IMR-90 (cell line): ENCODE results near the gene PROK2.

Experiments used
- BHLHE40 ChIP-seq: fragments of 150-350 bp; IDR thresholded peaks from 2 replicates; pipeline ENCODE4 v1.6.1; 2016; ENCODE audit warnings: mild to moderate bottlenecking, low read depth, low read length
- CHD1 ChIP-seq: IDR thresholded peaks from 2 replicates; pipeline ENCODE4 v1.6.1; 2012; ENCODE audit warnings: low read depth, low read length, improper control_type of control experiment
- FOS ChIP-seq: fragments of 150-350 bp; IDR thresholded peaks from 2 replicates; pipeline ENCODE4 v1.6.1; 2016; ENCODE audit warnings: low read depth, low read length
- MXI1 ChIP-seq: IDR thresholded peaks from 2 replicates; pipeline ENCODE4 v1.6.1; 2012; ENCODE audit warnings: low read depth, mild to moderate bottlenecking, low read length, moderate library complexity, borderline replicate concordance
- POLR2A ChIP-seq: IDR thresholded peaks from 2 replicates; pipeline ENCODE4 v1.6.1; 2012; ENCODE audit warnings: mild to moderate bottlenecking, low read depth, low read length
- RFX5 ChIP-seq: IDR thresholded peaks from 2 replicates; pipeline ENCODE4 v1.8.0; 2012; ENCODE audit warnings: low read depth, mild to moderate bottlenecking, low read length, moderate library complexity
- TF ChIP-seq, protein P1 (sequence below): conservative IDR thresholded peaks from 2 replicates; pipeline ENCODE4 v1.5.1; 2012; ENCODE audit warnings: mild to moderate bottlenecking, low read depth, low read length, improper control_type of control experiment
- TF ChIP-seq, protein P2 (sequence below): fragments of 150-350 bp; IDR thresholded peaks from 2 replicates; pipeline ENCODE4 v1.6.1; 2016; ENCODE audit warnings: low read depth, mild to moderate bottlenecking, low read length, moderate library complexity, borderline replicate concordance

DNA sequence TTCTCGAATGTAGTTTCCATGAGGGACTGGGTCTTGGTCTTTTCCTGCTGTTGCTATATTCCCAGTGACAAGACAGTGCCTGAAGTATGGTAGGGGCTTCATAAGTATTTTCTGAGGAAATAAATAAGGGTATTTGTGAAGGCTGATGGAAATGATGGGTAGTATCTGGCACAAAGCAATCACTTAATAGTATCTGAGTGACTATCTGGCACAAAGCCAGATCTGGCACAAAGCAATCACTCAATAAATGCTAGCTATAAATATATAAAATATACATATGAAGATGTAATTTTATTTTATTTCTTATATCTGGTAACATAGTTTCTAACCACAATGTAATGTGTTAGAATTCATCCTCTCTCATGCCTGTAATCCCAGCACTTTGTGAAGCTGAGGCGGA is 20.7 kb upstream of the PROK2 start:
- TF ChIP-seq CHD1 (no peak), MXI1 (no peak), BHLHE40 (no peak), RFX5 (no peak), POLR2A (no peak), FOS (no peak)
- TF ChIP-seq, protein P1, sequence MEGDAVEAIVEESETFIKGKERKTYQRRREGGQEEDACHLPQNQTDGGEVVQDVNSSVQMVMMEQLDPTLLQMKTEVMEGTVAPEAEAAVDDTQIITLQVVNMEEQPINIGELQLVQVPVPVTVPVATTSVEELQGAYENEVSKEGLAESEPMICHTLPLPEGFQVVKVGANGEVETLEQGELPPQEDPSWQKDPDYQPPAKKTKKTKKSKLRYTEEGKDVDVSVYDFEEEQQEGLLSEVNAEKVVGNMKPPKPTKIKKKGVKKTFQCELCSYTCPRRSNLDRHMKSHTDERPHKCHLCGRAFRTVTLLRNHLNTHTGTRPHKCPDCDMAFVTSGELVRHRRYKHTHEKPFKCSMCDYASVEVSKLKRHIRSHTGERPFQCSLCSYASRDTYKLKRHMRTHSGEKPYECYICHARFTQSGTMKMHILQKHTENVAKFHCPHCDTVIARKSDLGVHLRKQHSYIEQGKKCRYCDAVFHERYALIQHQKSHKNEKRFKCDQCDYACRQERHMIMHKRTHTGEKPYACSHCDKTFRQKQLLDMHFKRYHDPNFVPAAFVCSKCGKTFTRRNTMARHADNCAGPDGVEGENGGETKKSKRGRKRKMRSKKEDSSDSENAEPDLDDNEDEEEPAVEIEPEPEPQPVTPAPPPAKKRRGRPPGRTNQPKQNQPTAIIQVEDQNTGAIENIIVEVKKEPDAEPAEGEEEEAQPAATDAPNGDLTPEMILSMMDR = no peak
- TF ChIP-seq, protein P2, sequence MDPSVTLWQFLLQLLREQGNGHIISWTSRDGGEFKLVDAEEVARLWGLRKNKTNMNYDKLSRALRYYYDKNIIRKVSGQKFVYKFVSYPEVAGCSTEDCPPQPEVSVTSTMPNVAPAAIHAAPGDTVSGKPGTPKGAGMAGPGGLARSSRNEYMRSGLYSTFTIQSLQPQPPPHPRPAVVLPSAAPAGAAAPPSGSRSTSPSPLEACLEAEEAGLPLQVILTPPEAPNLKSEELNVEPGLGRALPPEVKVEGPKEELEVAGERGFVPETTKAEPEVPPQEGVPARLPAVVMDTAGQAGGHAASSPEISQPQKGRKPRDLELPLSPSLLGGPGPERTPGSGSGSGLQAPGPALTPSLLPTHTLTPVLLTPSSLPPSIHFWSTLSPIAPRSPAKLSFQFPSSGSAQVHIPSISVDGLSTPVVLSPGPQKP = no peak
